ENCODE data around the gene RHOT2.
A peak's percentile ranks its signal among the peaks of the same experiment; 100 is the strongest.
"Not testable (repeated sequence)": the region's sequence is repeated elsewhere in the genome, so short reads cannot be mapped to it uniquely, and the experiment has no call there.

Gene RHOT2

GRCh38 chr16:681746-682427 is 14.0 kb downstream of the RHOT2 start:
- DNase-seq (ENCODE audit: low read depth): no peak

GRCh38 chr16:682493-683395 is 14.8 kb downstream of the RHOT2 start:
- DNase-seq (ENCODE audit: low read depth): no peak

GRCh38 chr16:683396-684070 is 15.6 kb downstream of the RHOT2 start:
- DNase-seq (ENCODE audit: low read depth): no peak

GRCh38 chr16:684071-684794 is 16.3 kb downstream of the RHOT2 start, which contains the start of gene JMJD8:
JMJD8 (minus strand) TSS chr16:684334; CDS start chr16:684319, 15 bp downstream.
- peak; percentile 93 for DNase-seq (ENCODE audit: low read depth)

GRCh38 chr16:684961-685696 is 17.2 kb downstream of the RHOT2 start:
- no peak for DNase-seq (ENCODE audit: low read depth)

- no peak for DNase-seq (ENCODE audit: low read depth)
Measured at GRCh38 chr16:685967-686366, 18.0 kb downstream of the RHOT2 start.

GRCh38 chr16:686459-687260 is 18.7 kb downstream of the RHOT2 start:
- no peak for DNase-seq (ENCODE audit: low read depth)

- no peak for DNase-seq (ENCODE audit: low read depth)
Measured at GRCh38 chr16:687499-687898, 19.6 kb downstream of the RHOT2 start.

GRCh38 chr16:689175-689897 is 21.4 kb downstream of the RHOT2 start:
- DNase-seq (ENCODE audit: low read depth): no peak

GRCh38 chr16:691242-691641 is 23.3 kb downstream of the RHOT2 start:
- not testable (repeated sequence) for DNase-seq (ENCODE audit: low read depth)

GRCh38 chr16:692356-693108 is 24.6 kb downstream of the RHOT2 start:
- DNase-seq (ENCODE audit: low read depth): no peak

GRCh38 chr16:693364-693763 is 25.4 kb downstream of the RHOT2 start:
- DNase-seq (ENCODE audit: low read depth): no peak

GRCh38 chr16:693766-694165 is 25.8 kb downstream of the RHOT2 start:
- DNase-seq (ENCODE audit: low read depth): no peak

- DNase-seq (ENCODE audit: low read depth): no peak
Measured at GRCh38 chr16:694187-694862, 26.4 kb downstream of the RHOT2 start.

GRCh38 chr16:694863-695354 is 27.0 kb downstream of the RHOT2 start:
- DNase-seq (ENCODE audit: low read depth): no peak

GRCh38 chr16:695355-696089 is 27.6 kb downstream of the RHOT2 start:
- DNase-seq (ENCODE audit: low read depth): peak; percentile 55

- no peak for DNase-seq (ENCODE audit: low read depth)
Measured at GRCh38 chr16:698911-699671, 31.2 kb downstream of the RHOT2 start.

Measured in activated T-cell treated with anti-CD3 and anti-CD28 coated beads for 1 hour (primary cell).